Stomach (tissue), 4 donors: ENCODE results near the gene NXPH2.

Experiments
- CTCF ChIP-seq, 7 experiments: fragments of 450-650 bp in 4 of 7; fragments of 200-600 bp in 3 of 7; sonication (generic) in 3 of 7; IDR thresholded peaks; one replicate each; pipeline ENCODE4 v1.5.1; 2016 to 2019; ENCODE audit warnings: antibody characterized with exemption in 7 of 7, control low read depth in 2 of 7, mild to moderate bottlenecking in 1 of 7
- EP300 ChIP-seq: sonication (generic); formaldehyde crosslinking; IDR thresholded peaks from one replicate; pipeline ENCODE4 v1.6.1; 2017; ENCODE audit warnings: antibody characterized with exemption
- POLR2A ChIP-seq, 4 donors: fragments of 450-650 bp; IDR thresholded peaks; one replicate each; pipeline ENCODE4 v1.6.1; 2016; ENCODE audit warnings: antibody characterized with exemption in 4 of 4, control low read depth in 2 of 4, mild to moderate bottlenecking in 1 of 4, moderate library complexity in 1 of 4
- POLR2AphosphoS5 ChIP-seq, 3 donors: sonication (generic); formaldehyde crosslinking; IDR thresholded peaks; one replicate each; pipeline ENCODE4 v1.6.1; 2016; ENCODE audit warnings: antibody characterized with exemption in 3 of 3

- TF ChIP-seq CTCF (IDR thresholded peaks at IDR 0.05) (no peak), POLR2A (IDR thresholded peaks at IDR 0.05) (no peak), EP300 (no peak), POLR2AphosphoS5 (IDR thresholded peaks at IDR 0.05) (no peak)
Observed at GRCh38 chr2:138782383-138782782, 2.2 kb upstream of the NXPH2 start.
